Measurements from ENCODE around the gene BDNF.

- no peak for TF ChIP-seq POLR2AphosphoS5 (IDR thresholded peaks at IDR 0.05; ENCODE audit: low read depth, low read length)
- TF ChIP-seq REST (IDR thresholded peaks at IDR 0.05; ENCODE audit: insufficient read depth in 1 of 2, low read depth in 2 of 2, low read length in 2 of 2), result no peak
Measured at GRCh38 chr11:27619039-27619574, 81.1 kb downstream of the BDNF start.
